Measurements from ENCODE around the gene APOL2. TPM values are rescaled to one million over a fixed set of nuclear protein-coding genes. Genes with fewer than 3 reads are reported as not detected.
"Not testable (repeated sequence)": the region's sequence is repeated elsewhere in the genome, so short reads cannot be mapped to it uniquely, and the experiment has no call there.

APOL2 gene
- total RNA-seq, 1 donor from 2014 or later, result 7.1 TPM

- H3K4me3 ChIP-seq (ENCODE audit: low read depth, low read length), result no peak overlapping the region
- peaks cover 16% of the 10 kb centered on the region for H3K36me3 ChIP-seq (ENCODE audit: control insufficient read depth, insufficient read depth, low read length)
- DNase-seq (ENCODE audit: low read depth) (no peak), FAIRE-seq (no peak)
- TF ChIP-seq CTCF (IDR thresholded peaks at IDR 0.05; ENCODE audit: insufficient read depth, low read length, severe bottlenecking), result no peak
- no peaks in the 10 kb centered on the region for H3K27me3 ChIP-seq (ENCODE audit: control insufficient read depth, insufficient read depth, low read length)
These were observed 39.9 kb upstream of the APOL2 start for GRCh38 chr22:36279219-36279666.

GRCh38 chr22:36277482-36278291, 38.4 kb upstream of the APOL2 start:
- Histone ChIP-seq H3K4me3 (ENCODE audit: low read depth, low read length) (no peak overlapping the region), H3K27me3 (ENCODE audit: control insufficient read depth, insufficient read depth, low read length) (no peaks in the 10 kb centered on the region), H3K36me3 (ENCODE audit: control insufficient read depth, insufficient read depth, low read length) (peaks cover 5% of the 10 kb centered on the region)
- DNase-seq (ENCODE audit: low read depth), result peak; percentile 61
- peak; percentile 85 for TF ChIP-seq CTCF (IDR thresholded peaks at IDR 0.05; ENCODE audit: insufficient read depth, low read length, severe bottlenecking)
- FAIRE-seq, result no peak

GRCh38 chr22:36274531-36274930, 35.2 kb upstream of the APOL2 start:
- FAIRE-seq (no peak), DNase-seq (ENCODE audit: low read depth) (peak; percentile 22)
- Histone ChIP-seq H3K27me3 (ENCODE audit: control insufficient read depth, insufficient read depth, low read length) (no peaks in the 10 kb centered on the region), H3K36me3 (ENCODE audit: control insufficient read depth, insufficient read depth, low read length) (no peaks in the 10 kb centered on the region), H3K4me3 (ENCODE audit: low read depth, low read length) (no peak overlapping the region)
- no peak for TF ChIP-seq CTCF (IDR thresholded peaks at IDR 0.05; ENCODE audit: insufficient read depth, low read length, severe bottlenecking)

GRCh38 chr22:36271951-36272350, 32.6 kb upstream of the APOL2 start:
- not testable (repeated sequence) for H3K27me3 ChIP-seq (ENCODE audit: control insufficient read depth, insufficient read depth, low read length); H3K36me3 ChIP-seq (ENCODE audit: control insufficient read depth, insufficient read depth, low read length); FAIRE-seq; DNase-seq (ENCODE audit: low read depth); H3K4me3 ChIP-seq (ENCODE audit: low read depth, low read length)

GRCh38 chr22:36271231-36271630, 31.9 kb upstream of the APOL2 start:
- not testable (repeated sequence) for H3K36me3 ChIP-seq (ENCODE audit: control insufficient read depth, insufficient read depth, low read length); H3K27me3 ChIP-seq (ENCODE audit: control insufficient read depth, insufficient read depth, low read length); H3K4me3 ChIP-seq (ENCODE audit: low read depth, low read length); DNase-seq (ENCODE audit: low read depth); FAIRE-seq

GRCh38 chr22:36267896-36268485, 28.7 kb upstream of the APOL2 start:
- Histone ChIP-seq H3K27me3 (ENCODE audit: control insufficient read depth, insufficient read depth, low read length) (no peaks in the 10 kb centered on the region), H3K4me3 (ENCODE audit: low read depth, low read length) (no peak overlapping the region), H3K36me3 (ENCODE audit: control insufficient read depth, insufficient read depth, low read length) (no peaks in the 10 kb centered on the region)
- no peak for TF ChIP-seq CTCF (IDR thresholded peaks at IDR 0.05; ENCODE audit: insufficient read depth, low read length, severe bottlenecking)
- DNase-seq (ENCODE audit: low read depth) (no peak), FAIRE-seq (no peak)

Data from bronchial epithelial cell (primary cell).